ENCODE measurements around the gene NOL9. TPM values are rescaled to one million over a fixed set of nuclear protein-coding genes. Genes with fewer than 3 reads are reported as not detected.

The NOL9 gene
- total and polyA plus RNA-seq, 8 donors = 2.7 to 150 (median 23.5) TPM

DNA sequence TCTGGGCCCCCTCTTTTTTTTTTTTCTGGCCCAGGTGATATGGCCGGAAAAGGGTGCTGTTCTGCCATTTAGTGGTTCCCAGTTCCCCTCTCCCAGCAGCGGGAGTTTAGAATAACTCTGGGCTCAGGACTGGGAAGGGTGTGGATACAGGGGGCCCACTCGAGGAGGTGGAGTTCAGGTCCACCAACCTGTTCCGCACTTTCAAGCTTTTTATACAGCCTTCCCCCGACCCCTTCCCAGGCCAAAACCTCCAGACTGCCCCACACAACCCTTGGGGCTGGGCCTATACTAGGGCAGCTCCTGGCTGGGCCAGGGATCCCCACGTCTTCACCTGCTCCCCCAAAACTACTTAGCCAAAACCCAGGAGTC, 63.2 kb downstream of the NOL9 start:
- TF ChIP-seq POLR2AphosphoS5 (IDR thresholded peaks at IDR 0.05) (no peak), EP300 (IDR thresholded peaks at IDR 0.05) (no peak), POLR2A (IDR thresholded peaks at IDR 0.05) (no peak)
- TF ChIP-seq, protein P1, sequence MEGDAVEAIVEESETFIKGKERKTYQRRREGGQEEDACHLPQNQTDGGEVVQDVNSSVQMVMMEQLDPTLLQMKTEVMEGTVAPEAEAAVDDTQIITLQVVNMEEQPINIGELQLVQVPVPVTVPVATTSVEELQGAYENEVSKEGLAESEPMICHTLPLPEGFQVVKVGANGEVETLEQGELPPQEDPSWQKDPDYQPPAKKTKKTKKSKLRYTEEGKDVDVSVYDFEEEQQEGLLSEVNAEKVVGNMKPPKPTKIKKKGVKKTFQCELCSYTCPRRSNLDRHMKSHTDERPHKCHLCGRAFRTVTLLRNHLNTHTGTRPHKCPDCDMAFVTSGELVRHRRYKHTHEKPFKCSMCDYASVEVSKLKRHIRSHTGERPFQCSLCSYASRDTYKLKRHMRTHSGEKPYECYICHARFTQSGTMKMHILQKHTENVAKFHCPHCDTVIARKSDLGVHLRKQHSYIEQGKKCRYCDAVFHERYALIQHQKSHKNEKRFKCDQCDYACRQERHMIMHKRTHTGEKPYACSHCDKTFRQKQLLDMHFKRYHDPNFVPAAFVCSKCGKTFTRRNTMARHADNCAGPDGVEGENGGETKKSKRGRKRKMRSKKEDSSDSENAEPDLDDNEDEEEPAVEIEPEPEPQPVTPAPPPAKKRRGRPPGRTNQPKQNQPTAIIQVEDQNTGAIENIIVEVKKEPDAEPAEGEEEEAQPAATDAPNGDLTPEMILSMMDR (IDR thresholded peaks at IDR 0.05) = no peak
- intact Hi-C loops (cut with DNase I; ENCODE audit: low total_unique reads) = no loop called here
- Histone ChIP-seq H3K27me3 (peaks cover 0 to 32% (median 16%) of the 10 kb centered on the region in 3 donors), H3K9me3 (no peaks in the 10 kb centered on the region), H3K4me1 (peaks cover 16 to 52% (median 41%) of the 10 kb centered on the region in 4 donors), H3K27ac (peak overlapping the region; percentile 77 to 88 (median 84)), H3K4me3 (peak overlapping the region; percentile 65 to 84 (median 68)), H3K36me3 (no peaks in the 10 kb centered on the region)
- DNase-seq = no peak
- 23 to 33% (median 26%) methylated on average over 6 of the region's 6 CpGs for WGBS, 5 donors

DNA sequence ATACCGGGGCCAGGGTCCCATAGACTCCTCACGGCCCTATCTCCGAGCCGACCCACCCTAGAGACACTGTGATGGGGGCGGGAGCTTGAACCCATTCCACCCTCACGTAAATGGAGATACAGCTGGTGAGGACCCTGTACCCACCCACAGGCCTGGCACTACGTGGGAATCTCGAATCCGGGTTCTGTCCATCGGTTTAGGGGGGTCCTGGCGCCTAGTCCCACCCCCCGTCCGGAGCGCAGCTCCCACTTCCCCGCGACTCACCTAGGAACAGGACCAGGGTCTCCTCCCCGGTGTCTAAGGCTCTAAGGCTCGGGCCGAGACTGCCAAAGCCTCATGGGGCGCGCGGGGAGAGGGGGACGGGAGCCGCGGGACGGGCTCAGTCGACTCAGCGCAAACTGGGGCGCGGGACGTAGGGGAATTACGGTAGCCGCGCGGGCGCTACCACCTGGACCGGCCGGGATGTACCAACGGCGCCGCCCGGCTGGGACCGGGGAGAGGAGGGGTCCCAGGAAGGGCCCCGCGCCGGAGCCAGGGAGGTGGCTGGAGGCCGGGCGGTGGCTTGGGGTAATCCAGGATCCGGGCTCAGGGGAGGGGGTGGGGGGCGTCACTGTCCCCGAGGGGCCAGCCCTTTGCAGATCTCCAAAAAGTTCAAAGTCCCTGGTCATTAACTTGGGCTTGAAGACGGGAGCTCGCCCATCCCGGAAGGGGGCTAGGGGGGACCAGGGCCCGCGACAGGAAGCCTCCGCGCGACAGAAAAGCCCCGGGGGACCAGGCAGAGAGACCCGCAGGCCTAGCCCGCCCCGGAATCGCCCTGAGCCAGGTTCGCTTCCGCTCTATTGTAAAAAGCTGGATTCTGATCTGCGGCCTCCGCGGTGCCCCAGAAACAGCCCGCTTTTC, 63.9 kb downstream of the NOL9 start:
- no peaks in the 10 kb centered on the region for H3K9me3 ChIP-seq
- TF ChIP-seq POLR2A (IDR thresholded peaks at IDR 0.05) = no peak
- TF ChIP-seq EP300 (IDR thresholded peaks at IDR 0.05) = no peak
- TF ChIP-seq, protein P1 (IDR thresholded peaks at IDR 0.05) = peak in 1 of 7 experiments; percentile 2
- TF ChIP-seq POLR2AphosphoS5 (IDR thresholded peaks at IDR 0.05) = peak in 1 of 3 donors; percentile 15
- peak; percentile 80 to 91 for DNase-seq
- peaks cover 0 to 38% (median 22%) of the 10 kb centered on the region in 3 donors for H3K27me3 ChIP-seq
- intact Hi-C loops (cut with DNase I; ENCODE audit: low total_unique reads) = no loop called here
- H3K4me1 ChIP-seq = peaks cover 23 to 57% (median 44%) of the 10 kb centered on the region in 4 donors
- 1 to 2% (median 1%) methylated on average over 47 to 70 of the region's 70 CpGs for WGBS, 5 donors
- no peaks in the 10 kb centered on the region for H3K36me3 ChIP-seq
- peak overlapping the region; percentile 77 to 88 (median 84) for H3K27ac ChIP-seq
- H3K4me3 ChIP-seq = peak overlapping the region; percentile 65 to 84 (median 68)

DNA sequence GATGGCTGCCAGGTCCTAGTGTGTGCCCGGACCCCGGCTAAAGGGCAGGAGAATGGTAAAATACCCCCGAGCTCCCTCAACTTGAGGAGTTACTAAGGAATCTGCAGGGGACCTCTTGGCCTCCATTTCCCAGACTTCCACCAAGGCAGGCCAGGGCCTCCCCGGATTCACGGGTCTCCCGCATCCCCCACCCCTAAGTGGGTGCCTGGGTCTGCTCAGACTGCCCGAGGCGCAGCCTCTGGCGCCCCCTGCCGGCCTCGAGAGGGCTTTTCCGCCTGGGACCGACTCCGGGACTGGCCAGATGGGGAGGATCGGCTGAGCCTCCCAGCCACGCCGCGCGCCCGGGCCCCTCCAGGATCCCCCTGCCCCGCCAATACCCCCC, 64.5 kb downstream of the NOL9 start:
- intact Hi-C loops (cut with DNase I; ENCODE audit: low total_unique reads) = loop anchor here (5.0 kb wide), 1 partner anchor 158 kb away; no protein-coding TSS in a partner anchor
- Histone ChIP-seq H3K27me3 (peaks cover 0 to 44% (median 29%) of the 10 kb centered on the region in 3 donors), H3K4me3 (peak overlapping the region; percentile 65 to 84 (median 68)), H3K36me3 (no peaks in the 10 kb centered on the region), H3K9me3 (no peaks in the 10 kb centered on the region), H3K4me1 (peaks cover 29 to 64% (median 49%) of the 10 kb centered on the region in 4 donors), H3K27ac (peak overlapping the region in 4 of 5 donors; percentile 83 to 88 (median 86))
- DNase-seq = peak; percentile 79 to 93
- TF ChIP-seq, protein P1 (IDR thresholded peaks at IDR 0.05) = peak in 5 of 7 experiments; percentile 70 to 92 (median 85)
- TF ChIP-seq POLR2AphosphoS5 (IDR thresholded peaks at IDR 0.05) (no peak), EP300 (IDR thresholded peaks at IDR 0.05) (no peak)
- 0 to 21% (median 12%) methylated on average over 1 to 21 of the region's 21 CpGs for WGBS, 5 donors

DNA sequence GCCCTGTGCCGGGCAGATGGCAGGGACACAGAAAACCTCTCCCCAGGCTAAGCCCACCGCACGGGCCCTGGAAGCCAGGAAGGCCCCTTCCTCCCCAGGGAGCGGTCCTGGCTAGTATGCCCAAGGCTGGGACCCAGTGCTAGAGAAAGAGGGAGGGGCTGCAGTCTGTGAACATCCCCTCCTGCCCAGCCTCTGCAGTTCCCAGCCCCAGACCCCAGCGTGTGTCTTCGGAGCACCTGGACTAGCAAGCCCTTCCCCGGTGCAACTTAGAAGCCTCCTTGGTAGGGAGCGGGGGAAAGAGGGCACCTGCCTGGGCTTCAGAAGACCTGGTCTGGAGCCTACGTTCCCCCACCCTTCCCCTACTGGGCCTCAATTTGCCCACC, 64.9 kb downstream of the NOL9 start:
- Histone ChIP-seq H3K9me3 (no peaks in the 10 kb centered on the region), H3K27ac (no peak overlapping the region), H3K4me3 (no peak overlapping the region), H3K4me1 (peaks cover 30 to 68% (median 53%) of the 10 kb centered on the region in 4 donors), H3K27me3 (peaks cover 0 to 48% (median 33%) of the 10 kb centered on the region in 3 donors), H3K36me3 (no peaks in the 10 kb centered on the region)
- 61 to 72% (median 62%) methylated on average over 3 to 9 of the region's 9 CpGs for WGBS, 5 donors
- intact Hi-C loops (cut with DNase I; ENCODE audit: low total_unique reads) = loop anchor here (5.0 kb wide), 1 partner anchor 158 kb away; no protein-coding TSS in a partner anchor
- DNase-seq = no peak
- TF ChIP-seq POLR2A (IDR thresholded peaks at IDR 0.05) = no peak
- no peak for TF ChIP-seq EP300 (IDR thresholded peaks at IDR 0.05)
- TF ChIP-seq POLR2AphosphoS5 (IDR thresholded peaks at IDR 0.05) = no peak
- TF ChIP-seq, protein P1 (IDR thresholded peaks at IDR 0.05) = no peak

All from stomach (tissue), 9 donors.